CD4-positive, alpha-beta T cell treated with Interleukin-10 for 1 hour (primary cell): Measurements from ENCODE around the gene NEURL1B.
"Not testable (repeated sequence)": the region's sequence is repeated elsewhere in the genome, so short reads cannot be mapped to it uniquely, and the experiment has no call there.

Experiments
- DNase-seq: peaks from one replicate; pipeline ENCODE4 v3.0.0-alpha.2; 2020

Gene NEURL1B

DNA sequence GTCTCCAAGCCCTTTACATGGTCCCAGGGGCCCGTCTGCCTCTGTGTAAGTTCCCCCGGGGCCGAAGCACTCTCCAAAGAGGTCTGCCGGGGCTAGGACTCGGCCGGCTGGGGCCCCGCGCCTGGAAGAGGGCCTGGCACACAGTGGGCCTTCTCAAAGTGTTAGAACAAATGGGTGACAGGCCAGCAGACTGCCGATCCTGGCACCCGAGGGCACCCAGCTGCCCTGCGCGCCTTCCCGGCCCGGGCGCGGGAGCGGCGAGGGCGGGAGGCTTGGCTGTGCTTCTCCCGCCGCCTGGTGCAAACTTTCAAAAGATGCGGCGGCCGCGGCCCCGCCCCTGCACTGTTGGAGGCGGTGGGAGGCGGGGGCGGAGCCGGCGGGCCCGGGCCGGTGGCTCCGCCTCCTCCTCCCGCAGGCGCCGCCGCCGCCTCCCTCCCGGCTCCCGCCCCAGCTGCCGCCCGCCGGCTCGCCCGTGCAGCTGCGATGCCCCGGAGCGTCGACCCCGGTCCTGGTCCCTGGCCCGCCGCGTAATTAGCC lies at the start of gene NEURL1B:
TSS of gene NEURL1B (plus strand) at position 442 of the 537 bp plus-strand sequence. CDS start 144 bp downstream, outside the sequence.
- DNase-seq: peak; percentile 32

DNA sequence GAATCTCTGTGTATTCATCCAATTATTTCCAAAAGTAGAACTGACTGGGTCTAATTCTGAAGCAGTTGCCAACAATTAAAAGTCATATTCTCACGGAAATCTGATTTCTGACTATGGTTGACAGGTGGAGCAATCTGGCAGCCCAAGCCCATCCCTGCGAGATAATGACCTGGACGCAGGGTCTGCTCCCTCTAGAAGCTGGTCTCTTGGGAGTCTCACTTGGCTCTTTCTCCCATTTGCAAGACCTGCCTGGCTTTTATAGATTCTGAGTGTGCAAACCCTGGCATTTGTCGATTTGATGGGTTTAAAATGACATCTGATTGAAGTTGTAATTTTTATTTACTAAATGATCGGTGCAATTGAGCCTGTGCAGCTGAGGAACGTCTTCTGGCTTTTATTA lies 49.4 kb upstream of the NEURL1B start:
- DNase-seq: no peak

GRCh38 chr5:172592881-172593280 lies 48.2 kb upstream of the NEURL1B start:
- no peak for DNase-seq

- no peak for DNase-seq
Measured at GRCh38 chr5:172593306-172593705, 47.8 kb upstream of the NEURL1B start.

DNA sequence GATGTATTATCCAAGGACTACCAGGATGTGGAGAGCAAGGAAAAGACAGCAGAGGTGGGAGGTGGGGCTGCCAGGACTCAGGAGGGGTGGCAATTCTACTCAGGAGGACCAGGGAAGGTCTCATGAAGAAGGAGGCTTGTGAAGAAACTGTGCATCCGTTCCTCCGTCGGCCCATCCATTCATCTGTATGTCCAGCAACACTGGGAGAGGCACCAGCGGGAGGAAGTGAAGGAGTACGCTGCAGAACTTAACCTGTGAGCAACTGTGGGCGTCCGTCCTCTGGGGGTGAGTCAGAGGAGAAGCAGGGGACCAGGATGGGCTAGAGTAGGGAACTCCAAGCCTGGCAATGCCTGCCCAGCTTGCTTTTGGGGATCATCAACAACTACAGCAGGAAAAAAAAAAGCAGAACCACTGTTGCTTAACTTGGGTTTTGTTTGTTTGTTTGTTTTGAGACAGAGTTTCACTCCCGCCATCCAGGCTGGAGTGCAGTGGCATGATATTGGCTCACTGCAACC lies 47.3 kb upstream of the NEURL1B start:
- no peak for DNase-seq

DNA sequence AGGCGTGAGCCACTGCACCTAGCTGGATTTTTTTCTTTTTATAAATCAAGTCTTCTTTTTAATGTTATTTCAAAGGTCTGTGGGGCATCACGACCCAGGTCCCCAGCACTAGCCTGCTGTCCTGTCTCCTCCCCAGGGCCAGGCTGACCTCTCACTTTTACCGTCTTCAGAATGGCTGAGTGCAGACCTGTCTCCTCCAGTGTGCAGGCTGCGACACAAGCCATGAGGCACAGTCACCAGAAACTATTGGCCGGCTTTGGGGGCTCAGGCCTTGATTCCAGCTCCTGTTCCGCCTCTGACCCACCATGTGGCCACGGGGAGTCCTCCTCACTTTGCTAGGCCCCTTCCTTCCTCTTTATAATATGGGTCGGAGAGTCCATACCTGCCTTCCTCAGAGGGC lies 46.6 kb upstream of the NEURL1B start:
- no peak for DNase-seq

DNA sequence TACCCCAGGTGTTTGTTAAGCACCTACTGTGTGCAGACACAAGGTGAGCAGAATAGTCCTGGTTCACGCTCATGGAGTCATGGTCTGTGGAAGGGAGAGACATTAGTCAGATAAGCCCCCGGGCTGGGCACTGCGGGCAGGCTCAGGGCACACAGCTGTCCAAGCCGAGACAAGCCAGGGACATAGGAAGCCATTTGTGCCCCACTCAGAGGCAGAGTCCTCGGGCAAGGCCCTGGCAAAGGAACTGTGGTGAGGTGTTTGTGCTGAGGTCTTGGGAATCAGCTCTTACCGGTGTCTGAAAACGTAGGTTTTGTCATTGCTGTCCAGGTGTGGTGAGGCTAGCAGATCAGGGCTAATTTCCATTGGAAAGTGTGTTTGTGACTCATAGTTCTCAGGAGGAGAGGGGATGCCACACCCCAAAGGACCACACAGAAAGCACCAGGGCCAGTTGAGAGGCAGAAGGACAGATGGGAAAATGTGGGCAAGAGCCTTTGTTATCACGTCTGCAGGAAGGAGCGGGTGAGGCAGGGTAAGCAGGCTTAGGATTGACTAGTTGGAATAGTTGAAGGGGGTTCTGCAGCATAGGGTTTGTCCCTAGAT lies 46.1 kb upstream of the NEURL1B start:
- no peak for DNase-seq

DNA sequence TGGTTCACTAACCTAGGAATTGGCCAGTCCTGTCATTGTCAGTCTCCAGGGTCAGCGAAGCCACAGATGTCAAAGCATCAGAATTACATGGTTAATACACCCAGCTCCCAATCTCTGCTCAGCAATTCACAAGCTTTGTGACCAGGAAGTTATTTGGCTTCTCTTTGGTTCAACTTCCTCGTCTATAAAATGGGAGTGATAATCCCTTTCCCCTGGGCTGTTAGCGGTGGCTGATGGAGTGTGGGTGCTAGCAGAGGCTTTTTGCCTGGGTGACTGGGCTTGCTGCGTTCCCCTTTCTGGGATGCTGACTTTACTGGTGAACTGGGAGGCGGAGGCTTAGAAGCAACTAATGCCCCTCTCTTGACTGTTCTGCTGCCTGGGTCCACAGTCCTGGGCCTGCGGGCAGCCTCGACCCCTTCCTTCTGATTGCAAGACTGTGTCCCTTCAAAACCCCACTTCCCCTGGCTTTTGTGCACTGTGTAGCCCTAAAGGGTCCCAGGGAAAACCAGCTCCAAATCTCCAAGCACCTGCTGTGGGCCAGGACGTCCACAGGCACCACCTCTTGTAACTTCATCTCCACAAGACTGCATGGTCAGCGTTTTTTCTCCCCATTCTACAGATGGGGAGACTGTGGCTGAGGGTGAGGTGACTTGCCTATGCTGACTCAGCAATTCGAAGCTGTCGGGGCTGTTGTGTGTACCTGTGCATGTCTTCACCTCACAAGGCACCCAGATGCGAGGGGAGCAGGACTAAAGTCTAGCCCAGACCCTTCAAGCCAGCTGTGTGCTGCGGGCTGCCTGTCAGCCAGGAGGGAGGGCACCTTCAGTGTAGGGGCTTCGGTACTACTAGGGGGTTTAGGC lies 45.2 kb upstream of the NEURL1B start:
- no peak for DNase-seq

- DNase-seq: no peak
Measured at GRCh38 chr5:172596638-172597231, 44.3 kb upstream of the NEURL1B start.

- DNase-seq: no peak
Measured at GRCh38 chr5:172597755-172598155, 43.3 kb upstream of the NEURL1B start.

DNA sequence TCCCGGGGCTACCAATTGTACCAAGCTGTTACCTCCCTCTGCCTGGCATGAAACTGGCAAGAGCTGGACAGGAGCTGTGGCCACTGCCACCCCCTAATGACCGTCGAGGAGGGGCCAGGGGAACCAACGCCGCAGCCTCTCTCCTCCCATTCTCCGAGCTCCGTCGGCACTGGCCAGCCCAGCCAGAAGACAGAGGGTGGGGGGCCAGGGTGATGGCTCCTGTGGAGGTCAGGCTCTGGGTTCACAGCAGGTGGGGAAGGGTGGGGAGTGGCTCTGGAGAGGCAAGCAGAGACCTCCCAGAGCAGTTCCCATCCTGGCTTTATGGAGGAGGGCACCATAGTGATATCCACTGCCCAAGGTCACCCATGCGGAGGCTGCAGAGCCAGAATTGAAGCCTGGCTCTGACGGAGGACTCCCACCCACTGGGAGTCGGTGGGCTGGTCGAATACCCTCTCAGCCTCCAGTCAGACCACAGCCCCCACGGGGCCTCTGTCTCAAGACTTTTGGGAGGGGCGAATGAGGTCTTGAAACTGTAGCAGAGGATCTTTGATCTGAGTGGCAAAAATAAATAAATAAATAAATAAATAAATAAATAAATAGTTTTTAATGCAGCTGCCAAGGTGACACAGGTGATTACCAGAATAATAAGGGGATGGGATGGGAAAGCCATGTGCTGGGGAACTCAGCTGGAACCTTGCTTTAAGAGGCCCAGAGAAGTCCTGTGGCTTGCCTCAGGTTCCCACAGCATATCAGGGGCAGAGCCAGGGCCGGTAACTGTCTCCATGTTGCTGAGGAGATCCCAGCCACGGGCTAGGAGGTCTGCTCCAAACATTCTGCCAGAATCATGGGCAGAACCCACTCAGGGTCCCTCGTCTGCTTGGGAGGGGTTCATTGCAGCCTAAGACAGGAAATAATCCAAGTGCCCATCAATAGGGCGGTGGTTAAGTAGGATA lies 42.5 kb upstream of the NEURL1B start:
- DNase-seq: no peak

- DNase-seq: no peak
Measured at GRCh38 chr5:172599204-172599567, 41.9 kb upstream of the NEURL1B start.

DNA sequence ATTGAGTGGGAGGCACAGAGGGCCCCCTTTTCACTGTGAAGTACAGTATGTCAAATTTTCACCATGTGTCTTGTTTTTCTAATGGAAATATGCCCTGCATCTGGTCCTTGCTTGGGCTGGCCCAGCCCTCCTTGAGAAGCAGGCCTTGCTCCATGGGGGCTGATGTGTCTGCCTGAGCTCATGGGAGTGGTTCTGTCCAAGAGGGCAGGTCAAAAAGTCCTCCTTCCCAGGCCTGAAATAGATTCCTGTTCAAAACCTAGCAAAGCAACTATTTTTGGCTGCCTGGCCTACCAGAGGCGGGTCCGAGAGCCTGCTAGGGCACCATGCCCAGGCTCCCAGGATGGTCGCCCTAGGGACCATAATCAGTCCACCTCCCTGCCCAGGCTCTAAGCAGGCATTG lies 40.5 kb upstream of the NEURL1B start:
- no peak for DNase-seq

DNA sequence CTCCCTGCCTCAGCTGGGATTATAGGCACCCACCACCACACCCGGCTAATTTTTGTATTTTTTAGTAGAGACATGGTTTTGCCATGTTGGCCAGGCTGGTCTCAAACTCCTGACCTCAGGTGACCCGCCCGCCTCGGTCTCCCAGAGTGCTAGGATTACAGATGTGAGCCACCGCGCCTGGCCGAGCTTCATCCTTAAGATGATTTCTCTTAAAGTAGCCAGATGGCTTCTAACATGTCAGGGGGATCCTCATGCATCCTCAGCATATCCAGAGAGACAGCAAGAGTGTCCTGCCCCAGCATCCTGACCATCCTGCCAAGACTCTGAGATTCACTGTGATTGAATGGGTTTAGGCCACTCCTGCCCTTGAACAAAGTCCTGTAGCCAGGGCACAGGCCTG lies 39.5 kb upstream of the NEURL1B start:
- not testable (repeated sequence) for DNase-seq

GRCh38 chr5:172602783-172603231 lies 38.3 kb upstream of the NEURL1B start:
- DNase-seq: no peak

- DNase-seq: no peak
Measured at GRCh38 chr5:172603251-172603806, 37.7 kb upstream of the NEURL1B start.

DNA sequence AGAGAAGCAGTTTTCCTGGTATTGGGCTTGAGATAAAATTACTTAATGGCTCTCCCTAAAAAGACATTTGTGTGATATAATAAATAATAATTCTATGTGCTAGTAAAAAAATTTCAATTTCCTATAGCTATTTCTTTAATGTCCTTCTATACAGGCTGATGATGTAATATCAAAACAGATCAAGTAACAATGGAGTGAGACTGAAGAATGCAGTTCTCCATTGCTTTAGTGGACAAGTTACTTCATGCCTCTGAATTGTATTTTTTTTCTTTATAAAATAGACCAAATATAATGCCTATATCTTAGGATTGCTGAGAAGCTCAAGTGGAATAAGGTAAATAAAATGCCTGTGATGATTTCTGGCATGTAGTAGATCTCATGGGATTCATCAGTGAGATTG lies 35.6 kb upstream of the NEURL1B start:
- no peak for DNase-seq

- no peak for DNase-seq
Measured at GRCh38 chr5:172606156-172606785, 34.8 kb upstream of the NEURL1B start.

GRCh38 chr5:172607213-172607793 lies 33.8 kb upstream of the NEURL1B start:
- DNase-seq: no peak

DNA sequence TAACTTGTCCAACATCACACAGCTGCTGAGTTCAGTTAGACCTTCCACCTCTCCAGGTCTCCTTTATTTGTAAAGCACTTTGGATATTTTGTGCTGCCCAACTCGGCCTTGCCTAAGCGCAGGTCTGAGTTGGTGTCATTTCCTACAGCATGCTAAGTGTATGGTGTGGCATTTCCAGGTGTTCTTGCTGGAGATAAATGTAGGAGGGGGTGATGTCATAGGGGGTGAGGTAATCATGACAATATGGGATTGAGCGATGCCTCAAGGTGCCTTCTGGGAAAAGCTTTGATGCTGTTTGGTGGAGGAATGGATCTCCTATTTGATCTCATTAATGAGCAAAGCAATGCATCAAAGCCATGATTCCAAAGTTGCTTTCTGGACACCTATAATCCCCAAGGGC lies 32.3 kb upstream of the NEURL1B start:
- DNase-seq: no peak

DNA sequence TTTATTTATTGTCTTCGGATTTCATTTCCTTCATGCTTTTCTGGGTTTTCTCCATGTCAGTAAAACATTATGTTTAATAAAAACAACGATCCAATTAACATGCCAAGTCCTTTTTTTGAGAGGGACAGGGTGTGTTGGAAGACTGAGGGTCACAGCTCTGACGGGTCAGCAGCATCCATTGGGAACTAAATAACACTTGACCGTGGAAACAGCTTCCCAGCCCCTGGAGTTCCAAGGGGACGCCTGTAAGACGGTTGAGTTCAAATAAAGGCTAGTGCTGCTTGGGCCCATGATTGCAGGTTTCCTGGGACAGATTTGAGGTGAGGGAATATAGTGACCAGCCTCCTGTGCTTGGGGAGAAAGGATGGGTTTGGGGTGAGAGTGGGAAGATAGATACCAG lies 30.4 kb upstream of the NEURL1B start:
- DNase-seq: no peak
